A549 (cell line): ENCODE data around the gene AFDN.

Experiments used
- CHD4 ChIP-seq: fragments of 200-600 bp; sonication (generic); IDR thresholded peaks from 2 replicates; pipeline ENCODE4 v1.6.1; 2016; ENCODE audit warnings: antibody characterized with exemption, mild to moderate bottlenecking, borderline replicate concordance
- EP300 ChIP-seq, 2 experiments: fragments of >200 bp; sonication (Bioruptor Twin); formaldehyde crosslinking; IDR thresholded peaks; 2 replicates in 1 of 2; 3 replicates in 1 of 2; pipeline ENCODE4 v1.6.1; 2016 to 2017
- ESRRA ChIP-seq: fragments of 150-350 bp; IDR thresholded peaks from 2 replicates; pipeline ENCODE4 v1.6.1; 2014; ENCODE audit warnings: mild to moderate bottlenecking, low read length, borderline replicate concordance
- GATA3 ChIP-seq: IDR thresholded peaks from 2 replicates; pipeline ENCODE4 v1.6.1; 2012; ENCODE audit warnings: borderline replicate concordance
- JUNB ChIP-seq: fragments of >200 bp; sonication (Bioruptor Twin); formaldehyde crosslinking; IDR thresholded peaks from 2 replicates; pipeline ENCODE4 v1.6.1; 2016
- MAFK ChIP-seq: fragments of 450-650 bp; IDR thresholded peaks from 2 replicates; pipeline ENCODE4 v1.6.1; 2014; ENCODE audit not compliant: partially characterized antibody
- POLR2AphosphoS2 ChIP-seq: conservative IDR thresholded peaks from 2 replicates; pipeline ENCODE4 v1.6.1; 2012; ENCODE audit warnings: low read length, improper control_type of control experiment, inconsistent platforms
- RCOR1 ChIP-seq: fragments of 150-350 bp; IDR thresholded peaks from 2 replicates; pipeline ENCODE4 v1.6.1; 2014; ENCODE audit warnings: antibody characterized with exemption, low read length, low read depth
- SMC3 ChIP-seq: fragments of >200 bp; sonication (Bioruptor Twin); formaldehyde crosslinking; IDR thresholded peaks from 3 replicates; pipeline ENCODE4 v1.6.1; 2018; ENCODE audit warnings: inconsistent platforms
- TF ChIP-seq, protein P1 (sequence below): fragments of >200 bp; sonication (Bioruptor Twin); formaldehyde crosslinking; IDR thresholded peaks from 3 replicates; pipeline ENCODE4 v1.5.1; 2016
- TF ChIP-seq, protein P2 (sequence below): IDR thresholded peaks from 2 replicates; pipeline ENCODE4 v1.6.1; 2012

DNA sequence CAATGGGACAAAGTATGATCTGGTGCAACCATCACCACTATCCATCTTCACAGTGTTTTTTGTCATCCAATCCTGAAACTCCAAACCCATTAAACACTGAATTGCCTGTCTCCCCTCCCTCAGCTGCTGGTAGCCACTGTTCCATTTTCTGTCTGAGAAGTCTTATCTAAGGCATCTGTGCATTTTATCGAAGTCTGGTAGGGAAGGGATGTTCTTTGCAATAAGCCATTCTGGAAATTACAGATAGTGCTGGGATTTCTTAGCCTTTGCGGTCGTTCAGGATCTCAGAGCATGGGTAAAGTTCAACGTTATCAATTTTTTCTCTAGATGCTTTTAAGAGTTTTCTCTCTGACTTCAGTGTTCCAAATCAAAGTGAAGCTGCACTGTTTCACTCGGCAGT lies 194.9 kb downstream of the AFDN start:
- TF ChIP-seq, protein P1, sequence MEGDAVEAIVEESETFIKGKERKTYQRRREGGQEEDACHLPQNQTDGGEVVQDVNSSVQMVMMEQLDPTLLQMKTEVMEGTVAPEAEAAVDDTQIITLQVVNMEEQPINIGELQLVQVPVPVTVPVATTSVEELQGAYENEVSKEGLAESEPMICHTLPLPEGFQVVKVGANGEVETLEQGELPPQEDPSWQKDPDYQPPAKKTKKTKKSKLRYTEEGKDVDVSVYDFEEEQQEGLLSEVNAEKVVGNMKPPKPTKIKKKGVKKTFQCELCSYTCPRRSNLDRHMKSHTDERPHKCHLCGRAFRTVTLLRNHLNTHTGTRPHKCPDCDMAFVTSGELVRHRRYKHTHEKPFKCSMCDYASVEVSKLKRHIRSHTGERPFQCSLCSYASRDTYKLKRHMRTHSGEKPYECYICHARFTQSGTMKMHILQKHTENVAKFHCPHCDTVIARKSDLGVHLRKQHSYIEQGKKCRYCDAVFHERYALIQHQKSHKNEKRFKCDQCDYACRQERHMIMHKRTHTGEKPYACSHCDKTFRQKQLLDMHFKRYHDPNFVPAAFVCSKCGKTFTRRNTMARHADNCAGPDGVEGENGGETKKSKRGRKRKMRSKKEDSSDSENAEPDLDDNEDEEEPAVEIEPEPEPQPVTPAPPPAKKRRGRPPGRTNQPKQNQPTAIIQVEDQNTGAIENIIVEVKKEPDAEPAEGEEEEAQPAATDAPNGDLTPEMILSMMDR = no peak
- TF ChIP-seq SMC3 (no peak), ESRRA (no peak), EP300 (IDR thresholded peaks at IDR 0.05) (no peak), MAFK (no peak), GATA3 (no peak), POLR2AphosphoS2 (no peak), JUNB (no peak), CHD4 (no peak), RCOR1 (no peak)
- TF ChIP-seq, protein P2, sequence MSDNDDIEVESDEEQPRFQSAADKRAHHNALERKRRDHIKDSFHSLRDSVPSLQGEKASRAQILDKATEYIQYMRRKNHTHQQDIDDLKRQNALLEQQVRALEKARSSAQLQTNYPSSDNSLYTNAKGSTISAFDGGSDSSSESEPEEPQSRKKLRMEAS = no peak
